IMR-90 (cell line): ENCODE results near the gene PAQR4.

ENCODE experiments used
- BHLHE40 ChIP-seq: fragments of 150-350 bp; IDR thresholded peaks from 2 replicates; pipeline ENCODE4 v1.6.1; 2016; ENCODE audit warnings: mild to moderate bottlenecking, low read depth, low read length
- CEBPB ChIP-seq: IDR thresholded peaks from 2 replicates; pipeline ENCODE4 v1.6.1; 2012; ENCODE audit warnings: low read depth, low read length, improper control_type of control experiment
- CHD1 ChIP-seq: IDR thresholded peaks from 2 replicates; pipeline ENCODE4 v1.6.1; 2012; ENCODE audit warnings: low read depth, low read length, improper control_type of control experiment
- CTCF ChIP-seq: conservative IDR thresholded peaks from 2 replicates; pipeline ENCODE4 v1.5.1; 2012; ENCODE audit warnings: mild to moderate bottlenecking, low read depth, low read length, improper control_type of control experiment
- ELK1 ChIP-seq: fragments of 150-350 bp; IDR thresholded peaks from 2 replicates; pipeline ENCODE4 v1.6.1; 2016; ENCODE audit warnings: low read depth, mild to moderate bottlenecking, low read length, moderate library complexity, borderline replicate concordance
- FOS ChIP-seq: fragments of 150-350 bp; IDR thresholded peaks from 2 replicates; pipeline ENCODE4 v1.6.1; 2016; ENCODE audit warnings: low read depth, low read length
- MXI1 ChIP-seq: IDR thresholded peaks from 2 replicates; pipeline ENCODE4 v1.6.1; 2012; ENCODE audit warnings: low read depth, mild to moderate bottlenecking, low read length, moderate library complexity, borderline replicate concordance
- POLR2A ChIP-seq: IDR thresholded peaks from 2 replicates; pipeline ENCODE4 v1.6.1; 2012; ENCODE audit warnings: mild to moderate bottlenecking, low read depth, low read length
- RAD21 ChIP-seq: IDR thresholded peaks from 2 replicates; pipeline ENCODE4 v1.6.1; 2012; ENCODE audit warnings: low read length, improper control_type of control experiment
- SMC3 ChIP-seq: fragments of 150-350 bp; IDR thresholded peaks from 2 replicates; pipeline ENCODE4 v1.6.1; 2016; ENCODE audit warnings: low read depth, mild to moderate bottlenecking, antibody characterized with exemption, low read length, moderate library complexity
- USF2 ChIP-seq: fragments of 150-350 bp; IDR thresholded peaks from 2 replicates; pipeline ENCODE4 v1.6.1; 2017; ENCODE audit warnings: mild to moderate bottlenecking, antibody characterized with exemption, low read length, low read depth

DNA sequence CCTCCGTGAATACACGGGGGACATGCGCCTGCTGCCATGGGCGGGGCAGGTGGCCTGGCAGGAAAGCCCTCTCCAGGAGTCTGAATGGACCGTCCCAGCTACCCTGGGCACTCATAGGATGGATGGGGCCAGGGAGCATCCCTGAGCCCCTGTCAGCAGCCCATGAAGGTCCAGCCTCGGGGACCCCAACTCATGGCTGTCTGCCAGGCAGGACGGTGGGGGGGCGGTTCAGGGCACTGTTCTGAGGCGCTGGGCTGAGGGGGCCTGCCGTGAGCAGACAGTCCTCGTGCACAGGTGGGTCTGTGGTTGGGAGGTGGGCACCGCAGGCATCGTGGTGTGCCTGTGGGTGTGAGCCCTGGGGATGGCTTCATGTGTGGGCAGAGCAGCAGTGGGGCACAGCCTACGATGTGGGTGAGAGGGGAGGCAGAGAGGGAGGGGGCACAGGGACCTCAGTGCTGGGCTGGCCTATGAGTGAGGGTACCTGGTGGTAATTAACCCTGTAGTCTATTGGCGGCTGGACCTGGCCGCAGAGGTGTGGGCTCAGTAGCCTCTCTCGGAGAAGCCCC lies 17.6 kb downstream of the PAQR4 start:
- TF ChIP-seq CTCF (no peak), POLR2A (no peak), RAD21 (no peak), CHD1 (no peak), BHLHE40 (no peak), FOS (no peak), ELK1 (no peak), MXI1 (no peak), CEBPB (no peak), USF2 (no peak), SMC3 (no peak)
